Amygdala (tissue), 56 donors: ENCODE results near the gene OR5AS1.
"Not testable (repeated sequence)": the region's sequence is repeated elsewhere in the genome, so short reads cannot be mapped to it uniquely, and the experiment has no call there.

ENCODE experiments used
- DNase-seq, 56 donors: peaks; one replicate each; lab custom pipeline; 2025; lab: John Stamatoyannopoulos, UW

Gene OR5AS1

GRCh38 chr11:56027354-56027753 is at the start of gene OR5AS1:
Gene OR5AS1, plus strand, starts transcription at chr11:56027654. Its CDS starts 2,765 bp downstream, at chr11:56030419.
- DNase-seq: no peak

GRCh38 chr11:55994525-55994924 is 32.9 kb upstream of the OR5AS1 start, which contains the start of gene OR5F1:
Gene OR5F1, minus strand, starts transcription at chr11:55994625. Its CDS starts 0 bp downstream, at chr11:55994625.
- no peak for DNase-seq

DNA sequence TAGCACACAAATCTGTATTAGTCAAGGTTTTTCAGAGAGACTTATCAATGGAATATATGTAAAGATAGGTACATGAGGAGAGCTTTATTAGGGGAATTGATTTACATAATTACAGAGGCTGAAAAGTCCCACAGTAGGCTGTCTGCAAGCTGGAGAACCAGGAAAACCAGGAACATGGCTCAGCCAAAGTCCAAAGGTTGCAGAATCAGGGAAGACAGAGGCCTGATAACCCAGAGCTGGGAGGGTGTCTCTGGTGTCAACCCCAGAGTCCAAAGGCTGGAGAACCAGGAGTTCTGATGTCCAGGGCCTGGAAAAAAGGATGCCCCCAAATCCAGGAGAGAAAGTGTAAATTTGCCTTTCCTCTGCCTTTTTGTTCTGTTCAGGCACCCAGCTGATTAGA is 16.7 kb upstream of the OR5AS1 start:
- DNase-seq: no peak

- no peak for DNase-seq
Measured at GRCh38 chr11:56013805-56014204, 13.6 kb upstream of the OR5AS1 start.

DNA sequence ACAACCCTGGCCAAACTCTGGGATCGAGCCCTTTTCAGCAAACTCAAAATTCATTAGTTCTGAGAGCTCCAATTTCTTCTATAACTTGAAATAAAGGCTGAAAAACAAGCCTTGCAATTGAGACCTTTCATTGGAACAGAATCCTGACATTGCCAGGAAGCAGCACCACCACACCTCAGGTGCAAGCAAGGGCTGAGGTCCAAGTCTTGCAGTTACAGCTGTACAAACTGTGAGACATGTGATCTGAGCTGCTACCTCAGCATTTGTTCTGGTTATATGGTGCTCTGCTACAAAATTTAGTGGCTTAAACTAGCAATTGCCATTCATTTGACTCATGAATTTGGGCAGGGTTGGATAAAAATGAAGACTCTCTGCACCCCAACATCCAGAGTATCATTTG is 18.1 kb downstream of the OR5AS1 start:
- no peak for DNase-seq

- no peak for DNase-seq
Measured at GRCh38 chr11:56048480-56048879, 21.0 kb downstream of the OR5AS1 start.

- no peak for DNase-seq
Measured at GRCh38 chr11:56049487-56049886, 22.0 kb downstream of the OR5AS1 start.

DNA sequence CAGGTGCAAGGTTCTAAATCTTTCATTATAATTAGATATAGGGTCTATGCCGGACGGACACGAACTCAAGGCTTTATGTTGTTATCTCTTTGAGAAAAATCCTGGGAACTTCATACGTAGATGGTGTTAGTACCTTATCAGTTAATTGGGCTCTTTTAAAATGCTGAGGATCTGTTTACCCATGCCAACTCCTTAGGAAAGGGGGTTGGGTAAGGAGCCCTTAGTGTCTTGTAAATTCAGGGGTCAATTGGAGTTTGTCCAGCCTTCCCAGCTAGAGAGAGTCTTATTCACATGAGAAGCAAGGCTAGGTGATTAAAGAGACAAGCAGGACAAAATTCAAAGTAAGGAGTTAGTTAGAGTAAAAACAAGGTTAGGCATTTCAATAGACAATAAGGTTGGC is 28.9 kb downstream of the OR5AS1 start:
- not testable (repeated sequence) for DNase-seq

GRCh38 chr11:56057661-56058237 is 30.3 kb downstream of the OR5AS1 start:
- DNase-seq: not testable (repeated sequence)

DNA sequence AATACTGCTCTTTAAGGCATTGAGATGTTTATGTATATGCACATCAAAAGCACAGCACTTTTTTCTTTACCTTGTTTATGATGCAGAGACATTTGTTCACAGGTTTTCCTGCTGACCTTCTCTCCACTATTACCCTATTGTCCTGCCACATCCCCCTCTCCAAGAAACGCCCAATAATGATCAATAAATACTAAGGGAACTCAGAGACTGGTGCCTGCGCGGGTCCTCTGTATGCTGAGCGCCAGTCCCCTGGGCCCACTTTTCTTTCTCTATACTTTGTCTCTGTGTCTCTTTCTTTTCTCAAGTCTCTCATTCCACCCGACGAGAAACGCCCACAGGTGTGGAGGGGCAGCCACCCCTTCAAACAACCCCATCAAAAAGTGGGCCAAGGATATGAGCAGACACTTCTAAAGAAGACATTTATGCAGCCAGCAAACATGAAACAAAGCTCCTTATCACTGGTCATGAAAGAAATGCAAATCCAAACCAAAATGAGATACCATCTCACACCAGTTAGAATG is 30.9 kb downstream of the OR5AS1 start:
- DNase-seq: not testable (repeated sequence)

DNA sequence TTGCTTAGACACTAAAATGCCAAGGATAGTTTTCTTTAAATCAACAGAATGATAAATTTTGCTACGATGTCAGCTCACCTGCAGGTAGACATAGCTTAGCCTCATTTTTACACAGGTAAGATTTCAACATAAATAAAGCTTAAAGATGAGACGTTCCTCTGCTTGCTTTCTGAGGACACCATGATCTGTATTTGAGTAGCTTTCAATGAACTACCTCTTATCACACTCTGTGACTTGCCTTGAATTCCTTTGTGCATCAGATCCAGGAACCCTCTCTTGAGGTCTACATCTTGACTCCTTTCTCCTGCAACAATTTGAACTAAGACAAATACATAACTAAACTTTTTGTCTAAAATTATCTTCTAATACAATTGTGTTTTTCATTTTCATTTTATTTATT is 39.5 kb downstream of the OR5AS1 start:
- DNase-seq: no peak
